HTR-8/SVneo (cell line): ENCODE measurements around the gene CARS1.
"Not testable (repeated sequence)": the region's sequence is repeated elsewhere in the genome, so short reads cannot be mapped to it uniquely, and the experiment has no call there.

ENCODE experiments used
- DNase-seq: peaks from one replicate; pipeline ENCODE4 v3.0.0; 2011; ENCODE audit warnings: low spot score, mixed read lengths; ENCODE audit not compliant: insufficient read length
- FAIRE-seq: peaks from 2 replicates; lab custom pipeline; 2011; peaks lifted over from hg19 to GRCh38; lab: Jason Lieb, UNC

Gene CARS1

GRCh38 chr11:3090096-3090901 lies 33.1 kb upstream of the CARS1 start:
- FAIRE-seq (no peak), DNase-seq (no peak)

GRCh38 chr11:3089236-3090061 lies 32.2 kb upstream of the CARS1 start:
- FAIRE-seq, result no peak

GRCh38 chr11:3088806-3089205 lies 31.6 kb upstream of the CARS1 start:
- no peak for DNase-seq
- FAIRE-seq, result no peak

More at GRCh38 chr11:3089236-3090061, 32.2 kb upstream of the CARS1 start:
- no peak for DNase-seq

GRCh38 chr11:3087821-3088800 lies 30.9 kb upstream of the CARS1 start:
- no peak for DNase-seq
- peak; percentile 52 for FAIRE-seq

- no peak for DNase-seq
- no peak for FAIRE-seq
Measured at GRCh38 chr11:3087373-3087772, 30.1 kb upstream of the CARS1 start.

- no peak for DNase-seq
- no peak for FAIRE-seq
Measured at GRCh38 chr11:3086671-3087150, 29.5 kb upstream of the CARS1 start.

- DNase-seq (no peak), FAIRE-seq (no peak)
Measured at GRCh38 chr11:3086114-3086513, 28.9 kb upstream of the CARS1 start.

- no peak for FAIRE-seq
- DNase-seq, result no peak
Measured at GRCh38 chr11:3085052-3085451, 27.8 kb upstream of the CARS1 start.

- no peak for FAIRE-seq
- DNase-seq, result no peak
Measured at GRCh38 chr11:3083321-3083720, 26.1 kb upstream of the CARS1 start.

GRCh38 chr11:3081386-3081751 lies 24.1 kb upstream of the CARS1 start:
- no peak for FAIRE-seq
- no peak for DNase-seq

- FAIRE-seq (no peak), DNase-seq (no peak)
Measured at GRCh38 chr11:3080733-3081385, 23.6 kb upstream of the CARS1 start.

GRCh38 chr11:3080104-3080503 lies 22.9 kb upstream of the CARS1 start:
- FAIRE-seq (no peak), DNase-seq (no peak)

- FAIRE-seq (no peak), DNase-seq (no peak)
Measured at GRCh38 chr11:3077846-3078440, 20.7 kb upstream of the CARS1 start.

- FAIRE-seq (no peak), DNase-seq (no peak)
Measured at GRCh38 chr11:3077189-3077836, 20.1 kb upstream of the CARS1 start.

GRCh38 chr11:3074912-3075589 lies 17.8 kb upstream of the CARS1 start:
- no peak for FAIRE-seq
- DNase-seq, result no peak

GRCh38 chr11:3073029-3073435 lies 15.8 kb upstream of the CARS1 start:
- DNase-seq (no peak), FAIRE-seq (no peak)

- DNase-seq (no peak), FAIRE-seq (no peak)
Measured at GRCh38 chr11:3069425-3069824, 12.2 kb upstream of the CARS1 start.

GRCh38 chr11:3066308-3066707 lies 9.1 kb upstream of the CARS1 start:
- not testable (repeated sequence) for FAIRE-seq, DNase-seq
